GM06990 (cell line): Measurements from ENCODE around the gene C12orf76.

Experiments
- DNase-seq: peaks from one replicate; pipeline ENCODE4 v3.0.0-alpha.2; 2011; ENCODE audit not compliant: insufficient read length; ENCODE audit errors: extremely low read depth
- H3K27me3 ChIP-seq: replicated peaks from 2 replicates; pipeline ENCODE4 v1.6.0; 2011; ENCODE audit warnings: low read length; ENCODE audit not compliant: control insufficient read depth, insufficient read depth
- H3K36me3 ChIP-seq: 2 replicates; pipeline ENCODE4 v1.5.1; 2011; ENCODE audit warnings: low read length; ENCODE audit not compliant: control insufficient read depth, insufficient read depth
- H3K4me3 ChIP-seq: replicated peaks from 2 replicates; pipeline ENCODE4 v1.5.1; 2011; ENCODE audit warnings: low read depth, mild to moderate bottlenecking, control low read depth, low read length
- TF ChIP-seq, protein P1 (sequence below): IDR thresholded peaks from 2 replicates; pipeline ENCODE4 v1.5.1; 2011; ENCODE audit warnings: low read length, control low read depth, mild to moderate bottlenecking, inconsistent platforms; ENCODE audit not compliant: insufficient read depth, poor library complexity, severe bottlenecking

Gene C12orf76

DNA sequence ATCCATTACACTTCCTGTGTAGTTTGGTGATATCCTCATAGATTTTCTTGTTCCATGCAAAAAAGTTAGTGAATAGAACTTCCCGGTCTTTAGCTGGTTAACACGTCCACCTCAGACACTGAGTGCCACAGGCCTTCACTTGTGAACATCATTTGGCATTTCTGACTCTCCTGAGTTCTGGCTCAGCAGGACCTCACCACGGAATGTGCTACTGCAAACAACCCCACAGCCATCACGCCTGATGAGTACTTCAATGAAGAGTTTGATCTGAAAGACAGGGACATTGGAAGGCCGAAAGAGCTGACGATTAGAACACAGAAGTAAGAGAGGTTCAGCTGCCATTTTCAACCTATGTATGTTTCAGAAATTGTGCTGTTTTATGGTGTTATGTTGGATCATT is 20.0 kb downstream of the C12orf76 start:
- no peak for DNase-seq
- H3K4me3 ChIP-seq = no peak overlapping the region
- H3K36me3 ChIP-seq = peaks cover 13% of the 10 kb centered on the region
- H3K27me3 ChIP-seq = no peaks in the 10 kb centered on the region
- TF ChIP-seq, protein P1, sequence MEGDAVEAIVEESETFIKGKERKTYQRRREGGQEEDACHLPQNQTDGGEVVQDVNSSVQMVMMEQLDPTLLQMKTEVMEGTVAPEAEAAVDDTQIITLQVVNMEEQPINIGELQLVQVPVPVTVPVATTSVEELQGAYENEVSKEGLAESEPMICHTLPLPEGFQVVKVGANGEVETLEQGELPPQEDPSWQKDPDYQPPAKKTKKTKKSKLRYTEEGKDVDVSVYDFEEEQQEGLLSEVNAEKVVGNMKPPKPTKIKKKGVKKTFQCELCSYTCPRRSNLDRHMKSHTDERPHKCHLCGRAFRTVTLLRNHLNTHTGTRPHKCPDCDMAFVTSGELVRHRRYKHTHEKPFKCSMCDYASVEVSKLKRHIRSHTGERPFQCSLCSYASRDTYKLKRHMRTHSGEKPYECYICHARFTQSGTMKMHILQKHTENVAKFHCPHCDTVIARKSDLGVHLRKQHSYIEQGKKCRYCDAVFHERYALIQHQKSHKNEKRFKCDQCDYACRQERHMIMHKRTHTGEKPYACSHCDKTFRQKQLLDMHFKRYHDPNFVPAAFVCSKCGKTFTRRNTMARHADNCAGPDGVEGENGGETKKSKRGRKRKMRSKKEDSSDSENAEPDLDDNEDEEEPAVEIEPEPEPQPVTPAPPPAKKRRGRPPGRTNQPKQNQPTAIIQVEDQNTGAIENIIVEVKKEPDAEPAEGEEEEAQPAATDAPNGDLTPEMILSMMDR = no peak

DNA sequence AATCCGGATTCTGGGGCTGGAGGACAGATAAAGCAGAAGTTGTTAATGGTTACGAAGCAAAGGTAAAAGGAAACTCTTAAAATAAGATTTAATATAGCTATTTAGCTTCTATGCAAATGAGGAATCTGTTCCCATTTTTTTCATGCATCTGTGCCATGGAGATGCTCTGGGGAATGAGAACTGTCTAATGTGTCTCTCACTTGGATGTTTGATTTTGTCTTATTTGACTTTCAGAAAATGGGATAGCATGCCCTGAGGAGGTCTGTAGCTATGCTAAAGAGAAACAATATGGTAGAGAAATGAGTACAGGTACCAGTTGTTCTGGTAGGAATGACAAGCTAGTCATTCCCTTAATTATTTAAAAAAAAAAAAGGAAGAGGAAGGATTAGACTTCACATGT is 24.3 kb downstream of the C12orf76 start:
- Histone ChIP-seq H3K36me3 (peaks cover 24% of the 10 kb centered on the region), H3K27me3 (no peaks in the 10 kb centered on the region), H3K4me3 (no peak overlapping the region)
- DNase-seq = no peak
- TF ChIP-seq, protein P1 = no peak

DNA sequence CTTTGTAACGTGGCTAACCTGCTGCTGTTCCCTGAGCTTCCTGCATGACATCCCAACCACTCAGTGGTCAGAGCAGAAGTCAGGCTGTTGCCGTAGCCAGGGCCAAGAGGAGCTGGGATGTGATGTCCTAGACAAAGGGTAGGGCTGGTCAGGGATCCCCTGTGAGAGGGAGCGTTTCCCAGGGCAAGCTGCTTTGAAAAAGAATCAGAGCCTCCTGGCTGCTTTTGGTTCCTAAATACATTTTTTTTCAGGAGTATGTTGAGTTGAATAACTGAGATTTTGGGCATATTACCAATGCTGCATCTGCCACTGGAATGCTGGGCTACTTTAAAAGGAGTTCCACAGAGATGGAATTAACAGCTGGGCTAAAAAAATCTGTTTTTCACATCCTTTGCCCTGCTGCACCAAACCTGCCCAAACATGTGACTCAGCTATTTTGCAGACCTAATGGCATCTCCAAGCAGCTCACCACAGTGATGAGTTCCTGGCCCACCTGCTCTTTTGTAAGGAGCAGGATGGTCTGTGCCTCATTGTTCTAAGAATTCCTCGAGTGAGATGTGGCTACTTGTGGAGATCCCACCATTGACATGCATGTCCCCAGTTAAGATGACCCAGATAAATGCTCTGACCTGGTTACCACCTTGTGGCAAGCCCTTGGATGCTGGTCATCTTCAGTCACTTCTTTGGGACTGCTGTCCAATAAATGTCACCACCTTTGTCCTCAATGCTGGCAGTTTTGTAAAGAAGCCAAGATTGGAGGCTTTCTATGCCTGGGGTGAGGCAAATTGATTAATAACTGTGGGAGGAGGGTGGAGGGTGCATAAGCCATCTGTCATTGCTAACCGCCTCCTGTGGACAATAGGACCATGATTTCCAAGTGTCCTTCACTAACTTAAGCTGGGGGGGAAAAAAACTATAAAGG is 25.0 kb downstream of the C12orf76 start:
- H3K4me3 ChIP-seq = no peak overlapping the region
- TF ChIP-seq, protein P1 = no peak

DNA sequence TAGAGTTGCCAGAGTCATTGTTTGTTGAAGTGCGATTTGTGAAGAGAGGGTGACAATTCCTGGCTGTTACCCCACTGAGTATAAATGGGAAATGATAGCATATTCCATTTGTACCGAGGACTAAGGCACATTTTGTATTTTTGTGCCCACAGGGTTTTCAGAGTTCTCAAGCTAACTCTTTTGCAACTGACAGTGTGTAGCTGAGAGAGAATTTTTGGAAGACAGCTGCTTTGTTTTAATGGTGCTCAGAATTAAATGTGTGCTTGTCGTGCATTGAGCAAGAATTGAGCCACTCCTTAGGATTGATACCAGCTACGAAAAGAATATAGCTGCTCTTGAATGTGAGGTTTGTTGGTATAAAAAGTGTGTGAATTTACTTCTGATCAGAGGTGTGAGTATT is 27.4 kb downstream of the C12orf76 start:
- Histone ChIP-seq H3K27me3 (no peaks in the 10 kb centered on the region), H3K36me3 (peaks cover 27% of the 10 kb centered on the region), H3K4me3 (no peak overlapping the region)
- TF ChIP-seq, protein P1 = no peak
- DNase-seq = no peak

More for the DNA sequence above, 25.0 kb downstream of the C12orf76 start:
- no peaks in the 10 kb centered on the region for H3K27me3 ChIP-seq
- no peak for DNase-seq
- H3K36me3 ChIP-seq = peaks cover 27% of the 10 kb centered on the region

DNA sequence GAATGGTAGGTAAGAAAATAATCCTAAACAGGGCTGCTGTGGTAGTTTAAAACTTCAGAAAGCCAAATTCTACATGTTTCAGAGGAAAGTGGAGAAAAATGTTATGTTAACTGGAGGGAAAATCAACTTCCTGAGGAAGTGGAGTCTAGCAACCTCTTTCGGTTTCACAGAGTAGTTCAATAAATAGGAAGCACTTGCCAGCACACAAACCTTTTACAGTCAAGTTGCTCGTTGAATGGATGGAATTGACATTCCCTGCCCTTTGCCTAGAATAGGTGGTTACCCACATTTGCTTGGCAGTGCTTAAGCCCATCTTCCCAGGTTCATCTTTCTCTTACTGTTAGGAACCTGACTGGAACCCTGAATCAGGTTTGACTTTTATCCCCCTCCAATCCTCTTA is 33.2 kb downstream of the C12orf76 start:
- Histone ChIP-seq H3K36me3 (peaks cover 17% of the 10 kb centered on the region), H3K27me3 (no peaks in the 10 kb centered on the region), H3K4me3 (no peak overlapping the region)
- no peak for DNase-seq
- TF ChIP-seq, protein P1 = no peak
